AG04449 (cell line): ENCODE results near the gene BCAS1.
A peak's percentile ranks its signal among the peaks of the same experiment; 100 is the strongest.

Experiments
- CTCF ChIA-PET: fragments of 350-600 bp; formaldehyde crosslinking; extraction: SDS; loops from one replicate; lab custom pipeline; 2021; ENCODE audit warnings: antibody characterized with exemption; lab: Yijun Ruan, JAX
- POLR2A ChIA-PET: fragments of 400-600, 350-600 bp; formaldehyde crosslinking; extraction: SDS; loops from one replicate; lab custom pipeline; 2020; ENCODE audit warnings: antibody characterized with exemption, inconsistent platforms; lab: Yijun Ruan, JAX
- DNase-seq: peaks from one replicate; pipeline ENCODE4 v3.0.0-alpha.2; 2010; ENCODE audit warnings: low read depth, low spot score
- H3K4me3 ChIP-seq: 2 replicates; pipeline ENCODE4 v1.5.1; 2011; ENCODE audit warnings: low read depth, mild to moderate bottlenecking, control low read depth, low read length
- TF ChIP-seq, protein P1 (sequence below): IDR thresholded peaks from one replicate; pipeline ENCODE4 v1.5.1; 2011; ENCODE audit warnings: mild to moderate bottlenecking, moderate library complexity, low read length, control low read depth, inconsistent platforms; ENCODE audit not compliant: insufficient read depth; ENCODE audit errors: missing control alignments

Gene BCAS1

GRCh38 chr20:53917145-53918019 is 153.0 kb downstream of the BCAS1 start:
- POLR2A ChIA-PET, result interaction anchor here (0.6 to 1.2 kb wide), 3 partner anchors 16 to 143 kb away, joined by 3 to 5 read pairs (median 3); no protein-coding TSS in a partner anchor
- H3K4me3 ChIP-seq, result no peak overlapping the region
- no peak for DNase-seq
- CTCF ChIA-PET, result interaction anchor here (1.0 to 7.4 kb wide), 27 partner anchors 11 to 360 kb away, joined by 3 to 170 read pairs (median 11); no protein-coding TSS in a partner anchor
- TF ChIP-seq, protein P1, sequence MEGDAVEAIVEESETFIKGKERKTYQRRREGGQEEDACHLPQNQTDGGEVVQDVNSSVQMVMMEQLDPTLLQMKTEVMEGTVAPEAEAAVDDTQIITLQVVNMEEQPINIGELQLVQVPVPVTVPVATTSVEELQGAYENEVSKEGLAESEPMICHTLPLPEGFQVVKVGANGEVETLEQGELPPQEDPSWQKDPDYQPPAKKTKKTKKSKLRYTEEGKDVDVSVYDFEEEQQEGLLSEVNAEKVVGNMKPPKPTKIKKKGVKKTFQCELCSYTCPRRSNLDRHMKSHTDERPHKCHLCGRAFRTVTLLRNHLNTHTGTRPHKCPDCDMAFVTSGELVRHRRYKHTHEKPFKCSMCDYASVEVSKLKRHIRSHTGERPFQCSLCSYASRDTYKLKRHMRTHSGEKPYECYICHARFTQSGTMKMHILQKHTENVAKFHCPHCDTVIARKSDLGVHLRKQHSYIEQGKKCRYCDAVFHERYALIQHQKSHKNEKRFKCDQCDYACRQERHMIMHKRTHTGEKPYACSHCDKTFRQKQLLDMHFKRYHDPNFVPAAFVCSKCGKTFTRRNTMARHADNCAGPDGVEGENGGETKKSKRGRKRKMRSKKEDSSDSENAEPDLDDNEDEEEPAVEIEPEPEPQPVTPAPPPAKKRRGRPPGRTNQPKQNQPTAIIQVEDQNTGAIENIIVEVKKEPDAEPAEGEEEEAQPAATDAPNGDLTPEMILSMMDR, result no peak

- no peak overlapping the region for H3K4me3 ChIP-seq
- CTCF ChIA-PET, result interaction anchor here (0.6 to 7.4 kb wide), 50 partner anchors 9 to 359 kb away, joined by 3 to 170 read pairs (median 6); no protein-coding TSS in a partner anchor
- POLR2A ChIA-PET, result interaction anchor here (0.6 to 1.7 kb wide), 5 partner anchors 16 to 180 kb away, joined by 3 to 6 read pairs (median 5); no protein-coding TSS in a partner anchor
- TF ChIP-seq, protein P1, result no peak
- DNase-seq, result no peak
Observed at GRCh38 chr20:53916173-53916512, 154.3 kb downstream of the BCAS1 start.

DNA sequence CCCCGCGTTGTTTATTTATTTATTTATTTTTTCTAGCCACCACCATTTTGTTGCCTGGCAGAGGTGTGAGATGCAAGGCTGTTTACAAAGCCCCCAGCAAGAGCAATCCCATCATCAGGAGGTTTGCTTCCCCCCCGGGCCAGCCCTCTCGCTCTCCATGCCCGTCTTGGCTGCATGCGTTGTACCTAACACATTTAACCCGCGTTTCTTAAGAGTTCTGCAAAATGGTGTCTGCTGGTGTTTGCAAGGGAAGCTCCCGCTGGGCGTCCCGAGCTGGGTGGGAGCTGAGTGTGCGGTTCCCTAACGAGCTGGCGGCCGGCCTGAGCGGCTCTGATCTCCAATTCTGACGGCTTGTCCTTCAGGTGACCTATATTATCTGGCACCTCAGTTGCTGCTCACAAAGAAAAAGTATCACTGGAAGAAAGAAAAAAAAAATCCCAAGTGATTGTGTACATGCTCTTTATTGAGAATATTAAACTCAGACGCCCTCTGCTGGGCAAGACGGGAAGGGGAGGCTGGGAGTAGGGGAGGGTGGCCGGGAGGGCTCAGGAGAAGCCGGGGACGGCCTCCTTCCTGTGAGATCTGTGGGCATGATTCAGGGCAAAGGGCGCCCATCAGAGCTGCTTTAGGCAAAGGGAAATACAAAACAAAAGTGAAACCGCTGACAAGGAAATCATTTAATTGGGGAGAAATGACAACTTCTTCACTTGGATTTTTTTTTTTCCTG is 154.8 kb downstream of the BCAS1 start:
- POLR2A ChIA-PET, result interaction anchor here (0.6 to 1.7 kb wide), 5 partner anchors 15 to 180 kb away, joined by 3 to 6 read pairs (median 5); no protein-coding TSS in a partner anchor
- CTCF ChIA-PET, result interaction anchor here (0.6 to 7.4 kb wide), 52 partner anchors 9 to 358 kb away, joined by 3 to 170 read pairs (median 6); no protein-coding TSS in a partner anchor

DNA sequence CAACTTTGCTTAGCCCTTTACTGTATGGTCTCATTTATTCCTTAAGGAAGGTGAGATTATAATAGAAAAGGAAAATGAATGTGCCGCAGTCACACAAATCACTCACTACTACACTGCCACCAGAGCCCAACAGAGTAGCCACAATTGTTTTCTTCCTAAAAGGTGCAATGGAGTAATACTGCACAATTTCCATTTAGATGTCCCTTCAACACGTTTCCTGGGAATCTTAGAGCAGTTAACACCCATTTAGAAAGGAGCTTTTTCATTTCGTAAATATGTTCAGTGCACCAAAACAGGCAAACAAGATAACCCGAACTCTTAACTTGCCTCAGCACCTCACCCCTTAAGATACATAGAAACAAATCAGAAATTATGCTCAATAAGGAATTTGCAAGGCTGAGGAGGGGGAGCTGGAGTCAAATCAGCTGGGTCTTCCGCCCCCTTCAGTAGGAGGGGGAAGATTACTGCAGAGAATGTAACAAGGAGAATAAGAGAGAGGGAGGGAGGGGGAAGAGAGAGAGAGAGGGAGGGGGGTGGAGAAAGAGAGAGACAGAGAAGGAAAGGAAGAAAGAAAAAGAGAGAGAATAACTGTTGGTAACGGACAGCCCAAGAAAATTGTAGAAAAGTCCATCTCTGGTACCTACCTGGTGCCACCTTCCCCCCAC is 155.5 kb downstream of the BCAS1 start:
- POLR2A ChIA-PET, result interaction anchor here (0.8 to 1.7 kb wide), 3 partner anchors 15 to 109 kb away, joined by 3 to 6 read pairs (median 5); no protein-coding TSS in a partner anchor
- CTCF ChIA-PET, result interaction anchor here (0.6 to 7.4 kb wide), 35 partner anchors 8 to 367 kb away, joined by 3 to 170 read pairs (median 9); no protein-coding TSS in a partner anchor
- H3K4me3 ChIP-seq, result peak overlapping the region; percentile 55
- no peak for DNase-seq
- TF ChIP-seq, protein P1, result no peak

More for the DNA sequence above, 154.8 kb downstream of the BCAS1 start:
- H3K4me3 ChIP-seq, result peak overlapping the region; percentile 55
- TF ChIP-seq, protein P1, result peak; percentile 82
- no peak for DNase-seq

GRCh38 chr20:53914091-53914780 is 156.2 kb downstream of the BCAS1 start:
- DNase-seq, result no peak
- no peak overlapping the region for H3K4me3 ChIP-seq
- ChIA-PET CTCF (interaction anchor here (0.7 to 7.4 kb wide), 23 partner anchors 8 to 366 kb away, joined by 3 to 170 read pairs (median 9); no protein-coding TSS in a partner anchor), POLR2A (interaction anchor here (1.0 to 1.7 kb wide), 2 partner anchors 14 to 20 kb away, joined by 3 to 6 read pairs; no protein-coding TSS in a partner anchor)
- TF ChIP-seq, protein P1, result no peak
